Panc1 (cell line): ENCODE data around the gene AP2B1. TPM values are rescaled to one million over a fixed set of nuclear protein-coding genes. Genes with fewer than 3 reads are reported as not detected.

Experiments
- ATAC-seq: fragments of 200-7000 bp; cut with Tn5 transposase; 2 replicates; pipeline ENCODE4 v1.9.1; 2020; ENCODE audit warnings: mild to moderate bottlenecking, moderate library complexity
- BruUV-seq: library from RNA; stranded (reverse); fragments of 400-500 nt; replicated peaks from 2 replicates; lab custom pipeline; 2021; lab: Mats Ljungman, UMichigan
- CTCF ChIA-PET: fragments of 300-600 bp; sonication (Branson Sonifier 250); formaldehyde crosslinking; loops from one replicate; lab custom pipeline; 2022; ENCODE audit warnings: antibody characterized with exemption; lab: Charles Lee
- POLR2A ChIA-PET: fragments of 300-600 bp; sonication (Branson Sonifier 250); formaldehyde crosslinking; loops from one replicate; lab custom pipeline; 2022; ENCODE audit warnings: antibody characterized with exemption; lab: Charles Lee
- DNase-seq: peaks from one replicate; pipeline ENCODE4 v3.0.0-alpha.2; 2010; ENCODE audit warnings: low read depth, low spot score
- H3K27ac ChIP-seq: 2 replicates; pipeline ENCODE4 v1.5.1; 2011; ENCODE audit warnings: mild to moderate bottlenecking, low read length, inconsistent platforms
- H3K27me3 ChIP-seq: fragments of 200-500 bp; sonication (Bioruptor generic); 2 replicates; pipeline ENCODE4 v1.6.0; 2014; ENCODE audit warnings: low read length, inconsistent platforms; ENCODE audit not compliant: control insufficient read depth, insufficient read depth
- H3K36me3 ChIP-seq: fragments of 200-500 bp; sonication (Bioruptor generic); 2 replicates; pipeline ENCODE4 v1.5.1; 2014; ENCODE audit warnings: inconsistent platforms, mild to moderate bottlenecking, low read length, moderate library complexity; ENCODE audit not compliant: control insufficient read depth, insufficient read depth
- H3K4me1 ChIP-seq: 2 replicates; pipeline ENCODE4 v1.5.1; 2011; ENCODE audit warnings: inconsistent platforms, mild to moderate bottlenecking, low read length, moderate library complexity; ENCODE audit not compliant: control insufficient read depth, insufficient read depth
- H3K4me3 ChIP-seq, 2 experiments: 2 replicates each; pipeline ENCODE4 v1.5.1; 2011 to 2012; ENCODE audit warnings: low read depth in 2 of 2, low read length in 2 of 2, mild to moderate bottlenecking in 2 of 2, inconsistent platforms in 1 of 2, moderate library complexity in 1 of 2
- H3K9me3 ChIP-seq: fragments of 200-500 bp; sonication (Bioruptor generic); 2 replicates; pipeline ENCODE4 v1.5.1; 2014; ENCODE audit warnings: low read depth, mild to moderate bottlenecking, inconsistent platforms, low read length, moderate library complexity; ENCODE audit not compliant: control insufficient read depth, insufficient read depth
- POLR2AphosphoS5 ChIP-seq: IDR thresholded peaks from 2 replicates; pipeline ENCODE4 v1.6.1; 2012; ENCODE audit warnings: mild to moderate bottlenecking, low read depth, low read length, moderate library complexity
- REST ChIP-seq, 2 experiments: IDR thresholded peaks; 2 replicates each; pipeline ENCODE4 v1.6.1; 2011 to 2012; ENCODE audit warnings: low read depth in 2 of 2, control low read depth in 1 of 2, low read length in 1 of 2, mild to moderate bottlenecking in 1 of 2, moderate library complexity in 1 of 2; ENCODE audit not compliant: insufficient read depth in 1 of 2
- SIN3A ChIP-seq: IDR thresholded peaks from 2 replicates; pipeline ENCODE4 v1.6.1; 2012; ENCODE audit warnings: low read depth, mild to moderate bottlenecking, low read length, moderate library complexity, borderline replicate concordance; ENCODE audit not compliant: insufficient read depth
- TCF7L2 ChIP-seq: IDR thresholded peaks from 2 replicates; pipeline ENCODE4 v1.6.1; 2011; ENCODE audit warnings: mild to moderate bottlenecking, low read depth, low read length, inconsistent platforms
- in situ Hi-C: cut with HindIII; loops from 2 replicates; pipeline ENCODE4 v1.10.0; 2016; ENCODE audit warnings: low sequenced_read_pairs, low pct_unique_long_range_greater_than_20kb
- intact Hi-C: fragments of 100-400 bp; cut with micrococcal nuclease; formaldehyde crosslinking; loops from one replicate; pipeline ENCODE4 v1.10.0; 2022; ENCODE audit not compliant: unreplicated experiment
- total RNA-seq: library from RNA; stranded (reverse); gene quantifications from one replicate; pipeline ENCODE4 v1.2.1, GENCODE V29; 2021; ENCODE audit not compliant: unreplicated experiment
- TF ChIP-seq, protein P1 (sequence below): fragments of 450-650 bp; IDR thresholded peaks from 2 replicates; pipeline ENCODE4 v1.5.1; 2017; ENCODE audit warnings: mild to moderate bottlenecking

Gene AP2B1
- total RNA-seq, 1 experiment from 2014 or later = 446 TPM

DNA sequence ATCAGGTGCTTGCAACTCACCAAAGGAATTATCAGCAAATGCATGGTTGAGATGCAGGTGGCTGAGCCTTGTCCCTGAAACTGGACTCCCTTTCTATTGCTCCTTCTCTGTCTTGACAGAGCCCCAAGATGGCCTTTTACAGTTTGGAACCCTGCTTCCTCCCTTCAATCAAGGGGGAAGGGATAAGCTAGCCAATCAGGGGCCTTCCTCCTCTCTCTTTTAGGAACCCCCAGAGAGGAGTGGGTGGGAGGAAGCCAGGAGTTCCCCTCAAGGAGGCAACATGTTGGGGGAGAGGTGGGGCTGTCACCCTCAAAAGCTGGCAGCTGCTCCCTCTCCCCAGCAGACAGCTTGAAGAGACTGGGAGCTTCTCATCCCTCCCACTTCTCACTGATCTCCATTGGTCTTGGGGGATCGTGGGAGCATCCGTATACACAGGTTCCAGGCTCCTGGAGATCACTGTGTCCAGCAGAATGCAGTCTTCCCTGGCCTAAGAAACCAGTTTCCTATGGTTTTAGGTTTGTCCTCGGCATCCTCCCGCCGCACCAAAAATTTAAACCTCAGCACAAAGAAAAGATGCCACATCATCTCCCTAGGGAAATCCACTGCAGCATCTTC, 151.5 kb downstream of the AP2B1 start:
- no peaks in the 10 kb centered on the region for H3K36me3 ChIP-seq
- no peak overlapping the region for H3K4me3 ChIP-seq
- H3K27ac ChIP-seq = no peak overlapping the region
- H3K4me1 ChIP-seq = no peaks in the 10 kb centered on the region; the same call in 1 of the 2 replicates
- POLR2A ChIA-PET = no interaction called here
- no peaks in the 10 kb centered on the region for H3K9me3 ChIP-seq
- in situ Hi-C loops = no loop called here
- CTCF ChIA-PET = no interaction called here
- no peaks in the 10 kb centered on the region for H3K27me3 ChIP-seq
- TF ChIP-seq POLR2AphosphoS5 = no peak
- TF ChIP-seq SIN3A = no peak
- TF ChIP-seq REST (IDR thresholded peaks at IDR 0.05; ENCODE audit: insufficient read depth in 1 of 2, low read depth in 2 of 2, low read length in 1 of 2) = no peak
- TF ChIP-seq, protein P1, sequence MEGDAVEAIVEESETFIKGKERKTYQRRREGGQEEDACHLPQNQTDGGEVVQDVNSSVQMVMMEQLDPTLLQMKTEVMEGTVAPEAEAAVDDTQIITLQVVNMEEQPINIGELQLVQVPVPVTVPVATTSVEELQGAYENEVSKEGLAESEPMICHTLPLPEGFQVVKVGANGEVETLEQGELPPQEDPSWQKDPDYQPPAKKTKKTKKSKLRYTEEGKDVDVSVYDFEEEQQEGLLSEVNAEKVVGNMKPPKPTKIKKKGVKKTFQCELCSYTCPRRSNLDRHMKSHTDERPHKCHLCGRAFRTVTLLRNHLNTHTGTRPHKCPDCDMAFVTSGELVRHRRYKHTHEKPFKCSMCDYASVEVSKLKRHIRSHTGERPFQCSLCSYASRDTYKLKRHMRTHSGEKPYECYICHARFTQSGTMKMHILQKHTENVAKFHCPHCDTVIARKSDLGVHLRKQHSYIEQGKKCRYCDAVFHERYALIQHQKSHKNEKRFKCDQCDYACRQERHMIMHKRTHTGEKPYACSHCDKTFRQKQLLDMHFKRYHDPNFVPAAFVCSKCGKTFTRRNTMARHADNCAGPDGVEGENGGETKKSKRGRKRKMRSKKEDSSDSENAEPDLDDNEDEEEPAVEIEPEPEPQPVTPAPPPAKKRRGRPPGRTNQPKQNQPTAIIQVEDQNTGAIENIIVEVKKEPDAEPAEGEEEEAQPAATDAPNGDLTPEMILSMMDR = no peak
- no peak for TF ChIP-seq TCF7L2
- ATAC-seq (no peak), DNase-seq (no peak)
- intact Hi-C loops = no loop called here
- no TSS peak for BruUV-seq

DNA sequence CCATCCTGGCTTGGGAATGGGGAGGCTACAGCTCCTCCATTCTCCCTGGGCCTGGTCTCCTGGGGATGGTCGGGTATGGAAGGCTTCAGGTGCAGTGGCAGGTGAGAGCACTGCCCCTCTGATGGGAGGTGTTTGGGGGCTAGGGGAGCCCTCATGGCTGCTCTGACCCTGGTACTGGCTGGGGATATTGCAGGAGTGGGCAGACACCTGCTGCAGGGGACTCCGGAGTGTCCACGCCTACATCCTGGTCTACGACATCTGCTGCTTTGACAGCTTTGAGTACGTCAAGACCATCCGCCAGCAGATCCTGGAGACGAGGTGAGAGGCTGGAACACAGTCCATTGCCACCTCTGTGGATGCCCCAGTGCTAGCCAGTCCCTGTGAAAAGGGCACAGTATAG, 153.1 kb downstream of the AP2B1 start:
- H3K9me3 ChIP-seq = no peaks in the 10 kb centered on the region
- no peaks in the 10 kb centered on the region for H3K27me3 ChIP-seq
- no peak overlapping the region for H3K27ac ChIP-seq
- in situ Hi-C loops = no loop called here
- POLR2A ChIA-PET = interaction anchor here (0.6 kb wide), 1 partner anchor 34 kb away, joined by 3 read pairs; no protein-coding TSS in a partner anchor
- TF ChIP-seq POLR2AphosphoS5 = no peak
- TF ChIP-seq SIN3A = no peak
- TF ChIP-seq, protein P1 = no peak
- no peak for TF ChIP-seq TCF7L2
- TF ChIP-seq REST (IDR thresholded peaks at IDR 0.05; ENCODE audit: insufficient read depth in 1 of 2, low read depth in 2 of 2, low read length in 1 of 2) = no peak
- H3K36me3 ChIP-seq = no peaks in the 10 kb centered on the region
- no peak for ATAC-seq
- CTCF ChIA-PET = interaction anchor here (0.9 kb wide), 1 partner anchor 11 kb away, joined by 4 read pairs; no protein-coding TSS in a partner anchor
- intact Hi-C loops = no loop called here
- H3K4me3 ChIP-seq = no peak overlapping the region
- BruUV-seq = no TSS peak
- no peaks in the 10 kb centered on the region; the same call in 1 of the 2 replicates for H3K4me1 ChIP-seq
- DNase-seq = no peak
